ENCODE results near the gene SLC6A13. TPM values are rescaled to one million over a fixed set of nuclear protein-coding genes. Genes with fewer than 3 reads are reported as not detected.

SLC6A13 gene
- total RNA-seq, 1 experiment from 2014 or later, result not detected

DNA sequence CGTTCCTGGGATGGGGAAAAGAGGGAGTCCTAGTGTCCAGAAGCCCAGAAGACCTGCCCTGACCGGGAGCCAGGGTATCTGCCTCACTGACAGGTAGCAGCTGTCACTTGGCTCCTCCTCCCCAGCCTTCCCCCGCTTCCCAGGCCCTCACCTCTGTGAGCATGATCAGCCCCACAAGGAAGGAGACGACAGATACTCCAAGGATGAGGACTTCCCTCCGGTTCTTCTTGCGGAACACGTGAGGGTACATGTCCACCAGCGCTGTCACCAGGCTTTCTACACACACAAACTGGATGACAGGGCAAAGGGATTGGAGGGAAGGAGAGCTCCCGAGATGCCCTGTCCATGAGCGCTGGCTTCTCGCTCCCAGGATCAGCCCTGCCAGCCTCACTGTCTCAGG is 38.8 kb downstream of the SLC6A13 start:
- Histone ChIP-seq H4K8ac (replicated peaks; ENCODE audit: insufficient read length, low read depth, low read length) (no peak overlapping the region), H3K23me2 (ENCODE audit: insufficient read length, low read depth, low read length, poor library complexity, severe bottlenecking) (peaks cover 3% of the 10 kb centered on the region), H3K79me2 (ENCODE audit: insufficient read depth, low read length) (no peaks in the 10 kb centered on the region), H3T11ph (ENCODE audit: low read length) (no peak overlapping the region), H2BK20ac (ENCODE audit: low read depth, low read length, poor library complexity, severe bottlenecking) (no peak overlapping the region), H3K27ac (ENCODE audit: insufficient read length, low read depth, low read length) (no peak overlapping the region), H2BK120ac (ENCODE audit: low read depth, low read length, poor library complexity, severe bottlenecking) (no peak overlapping the region), H2BK5ac (ENCODE audit: insufficient read length, low read length) (no peak overlapping the region), H4K91ac (ENCODE audit: insufficient read length, low read depth, low read length) (no peak overlapping the region), H3K27me3 (ENCODE audit: insufficient read depth, low read length) (no peaks in the 10 kb centered on the region), H2BK15ac (ENCODE audit: low read depth, low read length) (no peak overlapping the region), H3K56ac (ENCODE audit: insufficient read length, low read depth, low read length) (no peak overlapping the region), H3K9ac (ENCODE audit: extremely low read depth, insufficient read length, low read length) (no peak overlapping the region), H3K23ac (ENCODE audit: insufficient read length, low read depth, low read length) (no peak overlapping the region), H4K5ac (ENCODE audit: insufficient read length, low read depth, low read length) (no peak overlapping the region), H3K18ac (ENCODE audit: insufficient read length, low read depth, low read length) (no peak overlapping the region), H3K9me3 (ENCODE audit: control insufficient read depth, low read depth, low read length) (no peaks in the 10 kb centered on the region), H3K14ac (ENCODE audit: insufficient read depth, low read length) (no peak overlapping the region; the same call in 1 of the 2 replicates), H4K20me1 (ENCODE audit: control insufficient read depth, insufficient read depth, insufficient read length) (no peaks in the 10 kb centered on the region), H3K4ac (ENCODE audit: low read depth, low read length) (no peak overlapping the region), H3K79me1 (ENCODE audit: insufficient read depth, low read depth, low read length, poor library complexity, severe bottlenecking) (no peaks in the 10 kb centered on the region), H2AFZ (ENCODE audit: low read length) (no peak overlapping the region), H2BK12ac (ENCODE audit: insufficient read length, low read depth, low read length) (no peak overlapping the region), H3K4me1 (ENCODE audit: insufficient read depth, low read length) (no peaks in the 10 kb centered on the region), H3K4me2 (ENCODE audit: insufficient read depth, insufficient read length, low read length) (no peak overlapping the region), H2AK5ac (ENCODE audit: insufficient read length, low read length) (no peak overlapping the region)
- peaks cover 4 to 11% of the 10 kb centered on the region in 2 experiments for H3K4me1 Mint-ChIP-seq
- TF ChIP-seq, protein P1, sequence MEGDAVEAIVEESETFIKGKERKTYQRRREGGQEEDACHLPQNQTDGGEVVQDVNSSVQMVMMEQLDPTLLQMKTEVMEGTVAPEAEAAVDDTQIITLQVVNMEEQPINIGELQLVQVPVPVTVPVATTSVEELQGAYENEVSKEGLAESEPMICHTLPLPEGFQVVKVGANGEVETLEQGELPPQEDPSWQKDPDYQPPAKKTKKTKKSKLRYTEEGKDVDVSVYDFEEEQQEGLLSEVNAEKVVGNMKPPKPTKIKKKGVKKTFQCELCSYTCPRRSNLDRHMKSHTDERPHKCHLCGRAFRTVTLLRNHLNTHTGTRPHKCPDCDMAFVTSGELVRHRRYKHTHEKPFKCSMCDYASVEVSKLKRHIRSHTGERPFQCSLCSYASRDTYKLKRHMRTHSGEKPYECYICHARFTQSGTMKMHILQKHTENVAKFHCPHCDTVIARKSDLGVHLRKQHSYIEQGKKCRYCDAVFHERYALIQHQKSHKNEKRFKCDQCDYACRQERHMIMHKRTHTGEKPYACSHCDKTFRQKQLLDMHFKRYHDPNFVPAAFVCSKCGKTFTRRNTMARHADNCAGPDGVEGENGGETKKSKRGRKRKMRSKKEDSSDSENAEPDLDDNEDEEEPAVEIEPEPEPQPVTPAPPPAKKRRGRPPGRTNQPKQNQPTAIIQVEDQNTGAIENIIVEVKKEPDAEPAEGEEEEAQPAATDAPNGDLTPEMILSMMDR (conservative IDR thresholded peaks at IDR 0.05), result no peak
- no peak overlapping the region for H3K4me3 Mint-ChIP-seq
- no CpG with 5 or more reads among the region's 11 CpGs for WGBS (ENCODE audit: extremely low coverage, insufficient read length, low lambda C conversion rate)
- no peak for DNase-seq
- H3K9me3 Mint-ChIP-seq, result no peaks in the 10 kb centered on the region
- no peak overlapping the region for H3K27ac Mint-ChIP-seq
- peaks cover 19% of the 10 kb centered on the region for H3K27me3 Mint-ChIP-seq (ENCODE audit: low read depth)
- H3K36me3 Mint-ChIP-seq (ENCODE audit: insufficient read depth in 1 of 3, low read depth in 3 of 3), result no peaks in the 10 kb centered on the region

Measured in H9 (cell line).